CD4-positive, alpha-beta T cell treated with Interleukin-15 for 1 hour (primary cell): ENCODE results near the gene RNF214.

Experiments used
- DNase-seq: peaks from one replicate; pipeline ENCODE4 v3.0.0-alpha.2; 2020

Gene RNF214

DNA sequence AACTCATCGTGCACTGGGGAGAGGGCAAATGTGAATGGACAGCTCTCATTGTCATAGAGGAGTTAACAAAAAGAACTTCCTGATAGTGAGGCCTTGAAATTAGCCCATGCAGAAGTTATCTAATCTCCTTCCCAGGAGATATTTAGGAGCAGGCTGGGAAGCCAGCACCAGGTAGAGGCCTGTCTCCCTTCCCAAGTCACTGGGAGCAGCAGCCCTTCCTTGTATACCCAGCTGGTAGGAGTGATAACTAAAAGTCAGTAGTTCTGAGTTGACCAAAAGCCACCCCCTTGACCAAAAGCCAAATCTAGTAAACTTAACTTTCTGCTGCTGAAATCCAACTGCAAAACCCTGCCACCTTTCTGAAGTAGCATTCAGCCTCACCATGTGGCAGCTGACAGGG is 57.3 kb downstream of the RNF214 start:
- no peak for DNase-seq

DNA sequence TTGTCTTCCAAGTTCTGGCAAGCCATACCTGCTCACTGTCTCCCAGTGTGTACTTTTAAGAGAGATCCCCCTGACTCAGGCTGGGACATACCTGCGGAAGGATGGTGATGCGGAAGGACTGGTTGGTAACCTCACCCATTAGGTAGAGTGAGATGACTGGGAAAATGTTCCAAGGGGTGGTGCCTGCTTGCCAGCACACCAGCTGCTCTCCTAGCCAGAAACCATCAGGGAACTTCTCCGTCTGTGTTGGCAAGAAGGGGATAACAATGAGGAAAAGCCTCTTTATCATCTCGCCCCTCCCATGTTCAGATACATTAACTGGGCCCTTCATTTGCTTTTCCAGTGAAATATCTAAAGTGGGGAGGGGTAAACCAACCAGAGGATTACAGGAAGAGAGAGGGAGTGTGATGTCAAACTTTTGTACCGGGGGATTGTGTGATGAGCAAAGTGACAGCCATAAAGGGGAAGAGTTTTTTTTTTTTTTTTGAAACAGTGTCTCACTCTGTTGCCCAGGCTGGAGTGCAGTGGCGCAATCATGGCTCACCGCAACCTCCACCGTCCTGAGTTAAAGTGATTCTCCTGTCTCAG is 58.4 kb downstream of the RNF214 start, which contains the start of gene BACE1-AS:
Gene BACE1-AS, plus strand, starts transcription at position 538 of the 588 bp plus-strand sequence.
- DNase-seq, result no peak

DNA sequence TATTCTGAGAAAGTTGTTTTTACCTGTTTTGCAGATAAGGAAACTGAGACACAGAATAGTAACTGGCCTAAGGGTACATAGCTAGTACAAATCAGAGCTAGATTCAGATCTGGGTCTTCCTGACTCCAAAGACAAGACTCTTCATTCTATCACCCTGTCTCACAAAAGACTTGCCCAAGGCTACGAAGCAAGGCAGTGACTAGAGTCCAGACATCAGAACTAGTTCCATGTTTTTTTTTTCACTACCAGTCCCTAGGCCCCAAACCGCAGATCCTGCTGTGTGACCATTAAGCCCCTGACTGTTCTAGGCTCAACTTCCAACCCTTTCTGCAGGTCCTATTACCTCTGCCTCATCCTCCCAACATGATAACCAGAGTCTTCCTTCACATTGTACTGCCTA is 60.1 kb downstream of the RNF214 start:
- DNase-seq, result no peak

DNA sequence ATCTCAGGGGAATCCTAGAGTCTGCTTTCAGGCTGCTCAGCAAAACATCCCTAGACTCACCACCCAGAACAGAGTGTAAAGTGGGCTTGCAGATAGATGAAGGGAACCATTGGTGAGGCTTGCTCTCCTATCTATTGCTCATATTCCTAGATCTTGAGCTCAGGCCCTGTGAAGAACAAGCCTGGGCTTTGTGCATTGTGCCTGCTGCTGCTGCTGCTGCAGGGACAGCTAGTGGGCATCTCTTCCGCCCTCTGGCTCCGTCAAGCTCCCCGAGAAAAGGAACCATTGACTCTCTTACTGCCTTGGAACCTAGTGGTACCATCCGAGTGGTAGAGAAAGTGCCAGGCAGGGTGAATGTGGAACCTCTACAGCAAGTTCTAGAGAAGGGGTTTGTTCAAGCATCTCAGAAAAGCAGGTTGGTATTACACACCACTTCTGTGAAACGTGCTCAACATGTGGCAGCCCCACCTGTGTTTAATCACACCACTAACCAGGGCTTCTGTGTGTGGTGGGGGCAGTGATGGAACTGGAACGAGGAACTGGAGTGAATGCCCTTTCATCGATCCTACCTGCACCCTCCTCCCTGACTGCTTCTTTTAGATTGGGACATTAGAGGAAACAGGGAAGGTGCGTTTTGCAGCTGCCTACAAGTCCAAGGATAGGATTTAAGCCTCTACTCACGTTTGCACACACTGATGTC is 63.1 kb downstream of the RNF214 start:
- no peak for DNase-seq

DNA sequence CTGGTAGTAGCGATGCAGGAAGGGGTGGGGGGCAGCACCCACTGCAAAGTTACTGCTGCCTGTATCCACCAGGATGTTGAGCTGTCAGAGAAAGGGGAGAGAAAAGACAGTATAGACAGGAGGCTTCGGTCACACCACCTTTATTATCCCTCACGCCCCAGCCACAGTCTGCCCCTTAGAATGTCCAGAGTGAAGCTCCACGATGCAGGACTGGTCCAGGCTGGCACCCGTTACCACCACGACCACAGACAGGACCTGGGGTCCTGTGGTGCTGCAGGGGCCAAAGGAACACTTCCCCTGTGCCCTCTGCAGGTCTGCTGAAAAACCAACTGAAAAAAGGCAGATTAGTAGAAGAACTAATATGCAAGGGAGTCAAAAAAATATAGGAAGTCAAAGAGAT is 64.4 kb downstream of the RNF214 start:
- DNase-seq, result no peak

DNA sequence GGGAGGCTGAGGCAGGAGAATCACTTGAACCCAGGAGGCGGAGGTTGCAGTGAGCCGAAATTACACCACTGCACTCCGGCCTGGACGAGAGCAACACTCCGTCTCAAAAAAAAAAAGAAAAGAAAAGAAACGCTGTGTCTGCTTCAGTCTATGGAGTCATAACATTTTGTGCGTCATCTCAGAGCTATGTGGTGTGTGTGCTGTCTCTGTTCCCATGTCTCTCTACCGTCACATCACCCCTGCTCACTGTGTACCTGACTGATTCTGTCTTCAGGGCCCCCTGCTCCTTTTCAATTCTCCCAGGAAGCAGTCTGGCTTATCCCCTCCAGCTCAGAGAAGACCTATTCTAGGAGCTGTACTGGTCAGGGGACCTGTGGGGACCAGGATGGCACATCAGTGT is 65.7 kb downstream of the RNF214 start:
- no peak for DNase-seq

DNA sequence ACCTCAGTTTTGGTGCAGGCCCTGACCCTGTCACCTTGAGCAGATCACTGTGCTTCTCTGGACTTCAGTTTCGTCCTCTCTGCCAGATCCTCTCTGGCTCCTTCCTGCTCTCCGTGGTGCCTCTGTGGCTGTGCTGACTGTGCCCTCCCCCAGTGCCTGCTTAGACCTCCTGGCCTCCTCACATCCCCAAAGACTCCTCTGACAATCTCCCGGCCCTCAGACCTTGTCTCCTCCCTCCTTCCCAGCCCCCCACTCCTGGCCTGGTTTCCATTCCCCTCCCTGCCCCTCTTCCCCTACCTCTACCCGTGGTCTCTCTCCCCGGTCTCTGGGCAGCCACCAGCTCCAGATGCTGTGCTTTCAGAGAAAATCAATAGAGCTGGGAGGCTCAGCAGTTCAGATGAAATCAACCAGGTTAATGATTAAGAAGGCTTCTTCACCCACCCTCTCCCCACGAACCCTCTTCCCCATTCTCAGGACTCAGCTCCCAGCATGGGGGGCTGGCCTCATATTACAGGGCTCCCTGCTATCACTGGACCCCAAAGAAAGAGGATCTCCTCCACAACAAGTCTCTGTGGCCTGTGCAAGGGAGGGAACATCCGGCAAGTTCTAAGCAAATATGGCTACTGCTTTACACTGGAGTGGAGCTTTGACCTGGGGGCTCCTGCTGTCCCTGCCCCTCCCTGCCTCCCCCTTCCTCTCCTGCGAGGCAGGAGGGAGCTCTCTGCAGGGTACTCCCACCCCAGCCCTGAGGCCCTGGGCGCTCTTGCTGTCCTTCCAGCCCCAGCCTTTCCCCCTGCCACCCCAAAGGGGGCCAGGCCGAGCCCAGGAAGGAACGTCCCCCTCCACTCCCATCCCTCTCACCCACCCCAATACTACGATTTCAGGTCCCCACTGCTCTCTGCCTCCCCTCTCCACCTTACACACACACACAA is 67.1 kb downstream of the RNF214 start:
- DNase-seq, result no peak

DNA sequence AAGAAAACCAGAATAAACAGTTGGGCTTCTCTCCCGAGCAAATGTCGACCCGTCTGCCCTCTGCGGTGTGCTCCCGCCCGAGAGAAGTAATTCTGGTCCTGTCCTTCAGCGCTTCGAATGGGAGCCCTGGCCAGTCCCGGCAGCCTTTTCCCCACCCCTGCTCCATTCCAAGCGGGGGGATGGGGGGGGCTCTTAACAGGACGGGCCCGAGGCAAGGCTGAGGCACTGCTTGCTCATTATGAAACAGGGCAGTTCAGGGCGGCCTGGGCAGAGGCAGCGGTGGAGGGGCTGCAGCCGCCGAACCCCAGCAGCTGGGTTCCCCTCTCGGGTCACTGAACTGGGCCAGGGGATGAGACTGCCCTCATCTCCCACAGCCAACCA is 67.8 kb downstream of the RNF214 start:
- DNase-seq, result no peak

DNA sequence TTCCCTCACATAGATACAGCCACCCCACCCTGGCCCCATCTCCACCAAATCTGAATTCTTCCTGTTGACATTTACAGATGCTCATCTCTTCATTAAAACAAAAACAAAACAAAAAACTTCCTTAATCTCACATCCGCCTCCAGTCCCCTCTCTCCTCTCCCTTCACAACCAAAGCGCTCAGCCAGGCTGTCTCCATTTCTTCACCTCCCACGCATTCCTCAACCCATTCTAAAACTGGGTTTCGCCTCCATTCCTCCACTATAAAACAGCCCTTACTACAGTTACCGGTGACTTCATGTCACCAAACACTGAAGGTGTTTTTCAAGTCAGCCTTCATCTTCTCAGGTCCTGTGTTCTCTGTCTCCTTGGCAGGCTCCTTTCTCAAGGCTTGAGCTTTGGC is 68.3 kb downstream of the RNF214 start:
- DNase-seq, result no peak

DNA sequence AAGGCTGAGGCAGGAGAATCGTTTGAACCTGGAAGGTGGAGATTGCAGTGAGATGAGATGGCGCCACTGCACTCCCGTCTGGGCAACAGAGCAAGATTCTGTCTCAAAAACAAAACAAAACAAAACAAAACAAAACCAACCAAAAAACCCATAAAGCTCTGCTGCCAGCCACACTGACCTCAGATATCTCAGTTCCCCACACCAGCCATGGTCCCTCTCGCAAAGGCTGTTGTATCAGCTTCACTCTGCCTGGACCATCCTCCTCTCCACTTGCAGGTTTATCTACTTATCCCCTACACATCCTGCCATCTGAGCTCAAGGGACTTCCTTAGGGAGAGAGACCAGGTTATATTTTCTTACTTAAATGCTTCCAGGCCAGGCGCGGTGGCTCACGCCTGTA is 69.8 kb downstream of the RNF214 start:
- no peak for DNase-seq

DNA sequence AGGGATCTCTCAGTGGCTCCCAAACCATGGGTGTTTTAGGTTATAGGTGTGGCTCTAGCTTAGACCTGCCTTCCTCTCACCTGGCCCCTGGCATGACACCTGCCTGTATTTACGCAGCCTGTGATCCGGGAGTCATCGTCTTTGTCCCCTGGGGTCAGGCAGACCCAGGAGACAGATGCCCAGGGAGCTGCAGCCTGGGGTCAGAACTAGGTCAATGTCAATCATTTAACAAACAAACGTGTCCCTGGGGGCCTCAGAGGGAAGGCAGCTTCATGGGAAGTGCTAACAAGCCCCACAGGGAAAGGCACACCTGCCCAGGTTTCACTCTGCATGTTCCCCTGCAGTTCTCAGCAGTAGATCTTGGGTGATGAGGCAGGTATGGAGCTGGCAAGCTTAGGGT is 70.6 kb downstream of the RNF214 start:
- no peak for DNase-seq

DNA sequence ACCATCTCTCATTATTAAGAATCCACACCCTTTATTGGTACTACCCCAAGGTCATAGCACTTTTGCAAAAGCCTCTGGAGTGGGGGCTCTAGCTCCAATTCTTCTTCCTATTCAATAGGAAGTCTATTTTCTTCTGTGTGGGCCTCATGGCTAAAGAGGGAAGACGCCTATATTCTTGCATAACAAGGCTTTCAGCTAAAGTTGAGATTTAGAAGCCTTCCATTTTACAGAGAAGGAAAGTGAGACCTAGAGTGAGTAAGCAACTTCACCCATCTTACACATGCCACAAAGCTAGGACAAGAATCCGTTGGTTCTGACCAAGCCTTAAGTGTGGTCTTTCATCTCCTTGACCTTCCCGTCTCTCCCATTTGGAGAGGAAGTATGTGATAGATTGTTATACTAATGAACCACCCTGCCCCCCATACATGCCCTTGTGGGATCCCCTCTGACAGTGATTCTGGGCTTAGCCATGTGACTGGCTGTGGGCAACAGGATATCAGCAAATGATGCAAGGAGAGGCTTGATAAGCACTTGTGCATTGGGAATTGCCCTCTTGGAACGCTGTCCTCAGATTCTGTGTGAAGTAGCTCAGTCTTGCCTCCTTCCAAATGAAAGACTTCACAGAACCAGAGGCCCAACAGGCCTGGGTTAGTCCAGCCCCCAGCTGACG is 71.3 kb downstream of the RNF214 start:
- DNase-seq, result no peak

DNA sequence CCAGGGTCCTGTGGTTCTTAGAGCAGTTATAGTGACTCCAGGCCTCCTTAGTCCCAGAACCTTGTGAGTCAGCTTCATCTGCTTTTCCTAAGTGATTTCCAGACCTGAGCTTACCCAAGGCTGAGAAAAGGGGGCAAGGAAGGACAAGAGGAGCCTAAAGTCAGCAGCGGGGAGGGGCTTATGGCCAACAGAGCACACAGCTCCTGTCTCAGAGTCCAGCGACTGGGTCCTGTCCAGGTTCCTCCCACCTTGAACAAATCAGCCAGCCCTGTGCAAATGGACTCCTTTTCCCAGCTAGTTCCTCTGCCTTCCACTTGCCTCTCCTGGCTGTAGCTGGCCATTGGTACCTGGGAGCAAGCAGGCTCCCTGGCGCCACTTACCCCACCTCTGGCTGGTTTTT is 72.7 kb downstream of the RNF214 start:
- no peak for DNase-seq

DNA sequence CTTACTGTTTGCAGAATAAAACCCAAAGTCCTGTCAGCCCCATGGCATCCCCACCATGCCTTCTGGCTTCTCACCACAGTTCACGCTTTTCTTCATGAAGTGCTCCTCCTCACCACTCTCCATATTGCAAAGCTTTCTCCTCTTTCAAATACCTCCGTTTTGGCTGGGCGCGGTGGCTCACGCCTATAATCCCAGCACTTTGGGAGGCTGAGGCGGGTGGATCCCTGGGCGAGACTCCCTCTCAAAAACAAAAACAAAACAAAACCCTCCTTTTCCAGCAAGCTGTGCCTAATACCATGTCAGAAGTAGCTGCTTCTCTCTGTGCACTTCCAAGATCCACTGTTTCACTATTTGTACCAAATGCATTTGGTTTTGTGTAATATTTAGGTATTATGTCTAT is 76.8 kb downstream of the RNF214 start:
- no peak for DNase-seq

DNA sequence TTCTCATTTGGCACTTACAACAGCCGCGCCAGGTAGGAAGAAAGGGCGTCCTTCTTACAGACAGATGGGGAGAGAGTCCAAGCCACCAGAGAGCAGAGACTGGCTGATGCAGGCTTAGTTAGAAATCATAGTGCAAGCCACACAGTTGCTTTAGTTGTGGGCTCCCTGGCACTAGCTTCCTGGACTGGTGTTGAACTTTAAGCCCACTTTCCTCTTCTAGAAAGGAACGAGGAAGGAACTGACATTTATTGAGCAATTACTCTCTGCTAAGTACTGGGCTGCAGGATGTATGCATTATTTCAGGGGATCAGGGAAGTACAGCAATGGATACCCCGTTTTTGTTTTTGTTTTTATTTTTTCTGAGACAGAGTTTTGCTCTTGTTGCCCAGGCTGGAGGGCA is 80.6 kb downstream of the RNF214 start:
- DNase-seq, result no peak

DNA sequence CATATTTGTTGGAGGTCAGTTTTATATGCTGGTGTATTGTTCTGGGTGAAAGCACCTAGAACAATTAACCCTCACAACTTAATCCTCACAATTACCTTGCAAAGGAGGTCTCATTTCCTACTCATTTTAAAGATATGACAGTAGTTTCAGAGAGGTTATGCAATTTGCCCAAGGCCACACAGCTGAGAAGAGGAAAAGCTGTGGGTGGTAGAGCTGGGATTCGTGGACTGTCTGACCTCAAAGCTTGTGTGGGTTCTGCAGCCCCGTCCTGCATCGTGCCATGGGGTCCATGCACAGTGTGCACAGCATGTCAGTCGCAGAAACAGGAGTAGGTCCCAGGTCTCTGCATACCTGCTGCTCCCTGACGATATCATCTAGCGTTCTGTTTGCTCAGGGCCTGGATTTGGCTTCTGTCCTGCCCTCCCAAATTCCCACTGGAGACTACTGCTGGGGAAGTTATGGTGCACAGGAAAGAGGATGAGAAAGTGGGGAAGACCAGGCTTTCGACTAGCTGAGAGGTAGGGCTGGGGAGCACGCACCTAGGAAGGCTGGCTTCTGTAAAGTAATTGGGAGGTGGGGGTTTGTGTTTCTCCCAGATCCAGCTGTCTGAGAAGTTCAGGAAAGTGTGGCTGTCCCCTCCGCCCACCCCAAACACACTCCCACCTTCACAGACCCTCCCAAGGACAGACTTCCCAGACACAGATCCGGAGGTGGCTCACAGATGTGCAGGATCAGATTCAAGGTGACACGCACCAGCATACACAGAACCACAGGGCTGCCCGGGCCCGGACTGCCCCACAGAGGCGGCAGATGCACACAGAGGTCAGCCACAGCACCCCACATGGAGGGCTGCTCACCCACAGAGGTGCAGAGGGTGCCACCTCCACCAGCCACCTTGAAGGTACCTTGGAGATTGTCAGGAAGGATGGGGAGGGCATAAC is 81.6 kb downstream of the RNF214 start:
- DNase-seq, result no peak

DNA sequence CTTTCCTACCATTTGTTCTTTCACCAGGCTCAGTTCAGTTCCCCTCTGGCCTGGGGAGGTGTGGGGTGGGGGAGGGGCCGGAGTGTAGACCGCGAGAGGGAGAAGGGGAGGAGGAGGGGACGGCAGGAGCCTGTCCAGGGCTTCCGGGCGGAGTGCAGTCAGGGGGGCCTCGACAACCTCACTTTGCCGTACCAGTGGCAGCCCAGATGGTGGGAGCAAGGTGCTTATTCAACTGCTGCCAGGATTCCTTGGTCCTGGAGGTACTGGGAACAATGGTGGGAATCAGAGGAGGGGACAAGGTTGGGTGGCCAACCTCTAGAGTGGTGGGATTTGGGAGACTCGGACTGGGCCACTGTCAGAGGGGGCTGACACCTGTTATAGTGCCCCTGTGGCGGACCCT is 82.4 kb downstream of the RNF214 start:
- DNase-seq, result no peak

DNA sequence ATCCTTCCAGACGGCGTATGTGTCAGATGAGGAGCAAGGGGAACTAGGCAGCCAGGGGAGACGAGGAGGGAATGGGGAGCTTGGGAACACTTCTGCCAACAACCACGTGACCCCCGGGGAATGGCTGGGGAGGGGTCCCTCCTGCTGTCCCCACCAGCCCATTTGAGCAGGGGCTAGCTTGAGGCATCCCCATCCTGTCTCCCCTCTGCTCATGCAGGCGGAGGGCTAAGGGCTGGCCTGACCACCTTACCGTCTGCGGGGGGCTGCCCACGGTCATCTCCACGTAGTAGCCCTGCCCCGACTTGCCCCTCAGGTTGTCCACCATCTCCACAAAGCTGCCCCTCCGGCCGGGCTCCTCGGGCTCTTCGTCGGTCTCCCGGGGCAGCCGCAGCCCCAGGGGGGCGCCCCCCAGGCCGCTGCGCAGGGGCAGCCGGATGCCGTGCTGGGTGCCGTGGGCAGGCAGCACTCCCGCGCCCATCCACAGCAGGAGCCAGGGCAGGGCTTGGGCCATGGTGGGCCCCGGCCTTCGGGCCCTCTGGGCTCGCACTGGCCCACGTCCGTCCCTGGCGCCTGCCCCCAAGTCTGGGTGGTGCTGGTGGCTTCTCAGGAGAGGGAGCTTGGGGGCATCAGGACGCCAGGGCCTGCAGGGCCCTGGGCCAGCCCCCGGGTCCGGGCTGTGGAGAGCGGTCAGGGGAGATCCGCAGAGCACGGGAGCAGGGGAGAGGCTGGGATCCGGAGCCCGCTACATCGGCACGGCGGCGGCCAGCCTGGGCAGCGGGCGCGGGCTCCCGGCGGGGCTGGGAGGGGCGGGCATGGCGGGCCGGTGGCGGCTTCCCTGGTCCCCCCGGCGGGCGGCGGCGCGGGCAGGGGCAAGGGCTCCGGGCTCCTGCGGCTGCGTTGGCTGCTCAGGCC is 83.1 kb downstream of the RNF214 start:
- no peak for DNase-seq

DNA sequence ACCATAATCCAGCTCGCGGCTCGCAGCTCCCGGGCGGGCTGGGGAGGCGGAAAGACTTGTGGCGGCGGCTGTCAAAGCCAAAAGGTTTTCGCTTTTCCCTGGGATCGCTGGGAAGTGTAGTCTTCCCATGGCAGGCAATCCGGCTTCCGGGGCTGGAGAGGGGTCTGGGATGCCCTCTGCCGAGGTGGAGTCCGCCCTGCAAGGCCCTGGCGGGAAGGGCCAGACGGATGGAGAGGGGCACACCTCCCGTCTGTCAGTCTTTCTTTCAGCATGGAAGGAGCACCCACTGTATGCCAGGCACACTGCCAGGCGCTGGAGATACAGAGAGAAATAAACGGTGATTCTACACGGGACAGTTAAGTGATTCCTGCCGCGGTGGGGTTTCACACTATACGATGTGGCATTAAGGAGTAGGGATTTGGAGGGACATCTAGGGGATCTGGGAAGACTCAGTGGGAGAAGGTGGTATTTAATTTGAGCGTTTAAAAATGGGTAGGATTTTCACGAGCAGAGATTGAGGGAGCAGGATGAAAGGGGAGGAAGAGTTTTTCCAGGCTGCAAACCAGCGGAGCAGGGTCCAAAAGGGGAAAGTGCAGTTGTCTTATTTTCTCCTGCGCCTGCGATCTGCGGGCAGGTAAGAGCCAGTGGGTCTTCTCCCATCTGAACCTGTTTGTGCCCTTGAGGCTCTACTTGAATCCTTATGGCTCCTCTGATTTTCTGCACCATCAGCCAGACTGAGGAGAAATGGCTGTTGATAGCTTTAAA is 83.9 kb downstream of the RNF214 start, which contains the start of gene BACE1:
Gene BACE1, minus strand, starts transcription at position 60 of the 765 bp plus-strand sequence. CDS start 461 bp downstream, outside the sequence.
- DNase-seq, result no peak

DNA sequence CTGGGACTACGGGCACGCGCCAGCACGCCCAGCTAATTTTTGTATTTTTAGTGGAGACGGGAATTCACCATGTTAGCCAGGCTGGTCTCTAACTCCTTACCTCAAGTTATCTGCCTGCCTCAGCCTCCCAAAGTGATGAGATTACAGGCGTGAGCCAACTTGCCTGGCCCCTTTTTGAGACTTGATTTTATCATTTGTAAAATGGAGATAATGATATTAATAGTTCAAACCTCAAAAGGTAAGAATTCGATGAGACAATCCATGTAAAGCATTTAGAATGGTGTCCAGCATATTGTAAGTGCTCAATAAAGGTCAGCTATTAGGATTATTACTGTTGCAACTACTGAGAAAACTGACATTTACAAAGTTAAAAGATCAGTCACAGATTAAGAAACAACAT is 86.3 kb downstream of the RNF214 start:
- no peak for DNase-seq
